Mononuclear cell (primary cell): Measurements from ENCODE around the gene TIMMDC1. TPM values are rescaled to one million over a fixed set of nuclear protein-coding genes. Genes with fewer than 3 reads are reported as not detected.

ENCODE experiments used
- H3K27me3 ChIP-seq: 2 replicates; pipeline ENCODE4 v1.6.0; 2011; ENCODE audit warnings: low read length, control low read depth; ENCODE audit not compliant: insufficient read depth
- H3K4me1 ChIP-seq: 2 replicates; pipeline ENCODE4 v1.5.1; 2011; ENCODE audit warnings: mild to moderate bottlenecking, low read length, control low read depth; ENCODE audit not compliant: insufficient read depth
- H3K4me3 ChIP-seq: 2 replicates; pipeline ENCODE4 v1.5.1; 2011; ENCODE audit warnings: mild to moderate bottlenecking, low read length, moderate library complexity
- H3K9me3 ChIP-seq: 2 replicates; pipeline ENCODE4 v1.5.1; 2011; ENCODE audit warnings: low read depth, mild to moderate bottlenecking, control low read depth, low read length
- total RNA-seq: library from RNA; depleted of rRNA; stranded (reverse); fragments of >200 nt; gene quantifications from one replicate; pipeline ENCODE4 v1.2.3, GENCODE V29; 2012

The TIMMDC1 gene
- total RNA-seq, 1 donor, result 19.0 TPM

GRCh38 chr3:119494597-119494996 lies 3.8 kb upstream of the TIMMDC1 start:
- Histone ChIP-seq H3K27me3 (no peaks in the 10 kb centered on the region), H3K4me1 (peaks cover 14% of the 10 kb centered on the region), H3K4me3 (no peak overlapping the region), H3K9me3 (no peaks in the 10 kb centered on the region)

GRCh38 chr3:119497820-119498185 lies 544 bp upstream of the TIMMDC1 start:
- no peaks in the 10 kb centered on the region for H3K27me3 ChIP-seq
- peak overlapping the region; percentile 87 for H3K4me3 ChIP-seq
- H3K9me3 ChIP-seq, result no peaks in the 10 kb centered on the region
- H3K4me1 ChIP-seq, result peaks cover 18% of the 10 kb centered on the region

GRCh38 chr3:119500265-119500664 lies 1.9 kb downstream of the TIMMDC1 start:
- Histone ChIP-seq H3K9me3 (no peaks in the 10 kb centered on the region), H3K4me1 (peaks cover 18% of the 10 kb centered on the region), H3K27me3 (no peaks in the 10 kb centered on the region), H3K4me3 (no peak overlapping the region)

- Histone ChIP-seq H3K4me1 (peaks cover 18% of the 10 kb centered on the region), H3K9me3 (no peaks in the 10 kb centered on the region), H3K27me3 (no peaks in the 10 kb centered on the region), H3K4me3 (no peak overlapping the region)
These were observed 2.6 kb downstream of the TIMMDC1 start for GRCh38 chr3:119500901-119501300.

GRCh38 chr3:119506631-119507030 lies 8.3 kb downstream of the TIMMDC1 start:
- no peaks in the 10 kb centered on the region for H3K4me1 ChIP-seq
- H3K4me3 ChIP-seq, result no peak overlapping the region
- H3K9me3 ChIP-seq, result no peaks in the 10 kb centered on the region
- H3K27me3 ChIP-seq, result no peaks in the 10 kb centered on the region

- H3K4me1 ChIP-seq, result no peaks in the 10 kb centered on the region
- H3K4me3 ChIP-seq, result no peak overlapping the region
- H3K9me3 ChIP-seq, result no peaks in the 10 kb centered on the region
- no peaks in the 10 kb centered on the region for H3K27me3 ChIP-seq
These were observed 9.1 kb downstream of the TIMMDC1 start for GRCh38 chr3:119507404-119507803.

- Histone ChIP-seq H3K9me3 (no peaks in the 10 kb centered on the region), H3K27me3 (no peaks in the 10 kb centered on the region), H3K4me3 (no peak overlapping the region), H3K4me1 (no peaks in the 10 kb centered on the region)
These were observed 10.0 kb downstream of the TIMMDC1 start for GRCh38 chr3:119508172-119508845.

- H3K9me3 ChIP-seq, result no peaks in the 10 kb centered on the region
- H3K4me1 ChIP-seq, result no peaks in the 10 kb centered on the region
- H3K4me3 ChIP-seq, result no peak overlapping the region
- no peaks in the 10 kb centered on the region for H3K27me3 ChIP-seq
These were observed 12.3 kb downstream of the TIMMDC1 start for GRCh38 chr3:119510690-119511089.

GRCh38 chr3:119514637-119515036 lies 16.3 kb downstream of the TIMMDC1 start:
- Histone ChIP-seq H3K27me3 (no peaks in the 10 kb centered on the region), H3K4me3 (no peak overlapping the region), H3K4me1 (no peaks in the 10 kb centered on the region), H3K9me3 (no peaks in the 10 kb centered on the region)

GRCh38 chr3:119517112-119517511 lies 18.8 kb downstream of the TIMMDC1 start:
- Histone ChIP-seq H3K4me3 (no peak overlapping the region), H3K4me1 (no peaks in the 10 kb centered on the region), H3K27me3 (no peaks in the 10 kb centered on the region), H3K9me3 (no peaks in the 10 kb centered on the region)

GRCh38 chr3:119518026-119518425 lies 19.7 kb downstream of the TIMMDC1 start:
- Histone ChIP-seq H3K27me3 (no peaks in the 10 kb centered on the region), H3K4me3 (no peak overlapping the region), H3K4me1 (no peaks in the 10 kb centered on the region), H3K9me3 (no peaks in the 10 kb centered on the region)

- no peaks in the 10 kb centered on the region for H3K27me3 ChIP-seq
- no peaks in the 10 kb centered on the region for H3K9me3 ChIP-seq
- no peaks in the 10 kb centered on the region for H3K4me1 ChIP-seq
- H3K4me3 ChIP-seq, result no peak overlapping the region
These were observed 26.8 kb downstream of the TIMMDC1 start for GRCh38 chr3:119524931-119525662.

- Histone ChIP-seq H3K4me1 (no peaks in the 10 kb centered on the region), H3K27me3 (no peaks in the 10 kb centered on the region), H3K9me3 (no peaks in the 10 kb centered on the region), H3K4me3 (no peak overlapping the region)
These were observed 29.4 kb downstream of the TIMMDC1 start for GRCh38 chr3:119527714-119528113.

GRCh38 chr3:119529883-119530282 lies 31.5 kb downstream of the TIMMDC1 start:
- no peaks in the 10 kb centered on the region for H3K27me3 ChIP-seq
- H3K4me1 ChIP-seq, result no peaks in the 10 kb centered on the region
- no peaks in the 10 kb centered on the region for H3K9me3 ChIP-seq
- H3K4me3 ChIP-seq, result no peak overlapping the region

- Histone ChIP-seq H3K9me3 (no peaks in the 10 kb centered on the region), H3K4me1 (no peaks in the 10 kb centered on the region), H3K4me3 (no peak overlapping the region), H3K27me3 (no peaks in the 10 kb centered on the region)
These were observed 32.1 kb downstream of the TIMMDC1 start for GRCh38 chr3:119530456-119530855.

- Histone ChIP-seq H3K9me3 (no peaks in the 10 kb centered on the region), H3K4me3 (no peak overlapping the region), H3K4me1 (no peaks in the 10 kb centered on the region), H3K27me3 (no peaks in the 10 kb centered on the region)
These were observed 32.8 kb downstream of the TIMMDC1 start for GRCh38 chr3:119531151-119531550.
